HG02840 (cell line): ENCODE results near the gene ANKRD44.

Experiments used
- ATAC-seq: cut with Tn5 transposase; IDR thresholded peaks from one replicate; pipeline ENCODE4 v1.9.1; 2021; ENCODE audit warnings: mild to moderate bottlenecking, moderate library complexity, moderate number of reproducible peaks; ENCODE audit not compliant: unreplicated experiment, low FRiP score

The ANKRD44 gene

DNA sequence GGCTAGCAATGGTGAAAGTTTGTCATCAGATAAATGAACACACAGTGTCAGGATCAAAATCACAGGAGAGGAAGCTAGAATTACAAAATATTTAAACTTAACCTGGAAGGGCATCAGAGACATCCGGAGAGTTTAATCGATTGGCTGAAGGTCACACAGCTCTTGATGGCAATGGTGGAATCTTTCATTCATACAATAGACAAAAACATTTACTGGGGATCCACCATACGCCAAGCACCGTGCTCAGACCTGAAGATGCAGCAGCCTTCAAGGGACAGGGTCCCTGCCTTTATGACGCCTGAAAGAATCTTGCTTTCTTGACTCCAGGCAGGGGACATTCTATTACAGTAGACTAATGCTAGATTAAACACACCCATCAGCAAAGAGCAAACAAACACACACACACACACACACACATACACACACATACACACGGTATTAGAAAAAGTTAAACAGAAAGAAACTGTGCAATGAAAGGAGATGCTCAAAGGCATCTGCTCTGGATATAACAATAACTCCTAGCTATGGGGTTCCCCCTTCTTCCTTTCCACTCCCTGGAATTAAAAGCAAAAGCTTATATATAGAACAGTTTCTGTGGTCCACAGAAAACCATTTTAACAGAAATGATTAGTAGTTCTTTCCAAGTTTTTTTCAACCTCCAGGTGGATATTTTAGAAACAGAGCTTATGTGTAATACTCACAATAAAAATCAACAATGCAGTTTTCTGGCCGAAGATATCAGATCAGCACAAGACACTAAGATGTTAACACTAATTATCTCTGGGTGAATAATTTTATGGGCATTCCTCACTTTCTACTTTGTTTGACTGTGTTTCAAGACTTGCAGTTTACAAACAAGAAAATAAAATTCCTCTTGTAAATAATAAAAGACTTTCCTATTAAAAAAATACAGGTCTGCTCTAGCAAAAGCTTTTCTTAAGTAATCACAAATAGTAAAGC lies 151.7 kb downstream of the ANKRD44 start:
- ATAC-seq = no peak

DNA sequence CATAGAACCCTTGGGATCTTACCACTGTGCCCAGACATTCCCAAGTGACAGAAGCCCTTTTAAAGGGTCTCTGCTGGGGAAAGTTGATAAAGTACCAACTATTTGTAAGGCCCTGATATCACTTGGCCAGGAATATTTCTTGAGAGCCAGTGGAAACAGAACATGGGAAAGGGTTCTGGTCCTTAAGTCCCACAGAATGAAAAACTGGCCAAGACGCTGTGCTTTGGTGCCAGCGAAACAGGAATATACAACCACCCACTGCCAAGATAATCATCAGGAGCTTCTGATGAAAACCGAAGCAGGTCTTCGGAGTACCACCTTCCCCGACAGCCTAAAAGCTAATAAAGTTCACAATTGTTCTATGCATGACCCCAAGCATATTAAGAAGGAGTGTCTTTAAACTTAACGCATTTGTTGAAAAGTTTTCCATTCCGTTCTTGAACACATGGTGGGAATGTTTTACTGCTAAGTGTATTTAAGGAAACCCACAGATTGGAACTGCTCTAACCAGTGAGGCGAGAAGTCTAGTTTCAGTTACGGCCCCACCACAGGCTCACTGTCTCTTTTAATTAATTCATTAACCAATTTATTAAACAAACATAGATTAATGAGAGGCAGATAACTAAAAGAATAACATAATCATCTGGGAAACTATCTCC lies 152.6 kb downstream of the ANKRD44 start:
- ATAC-seq = no peak

DNA sequence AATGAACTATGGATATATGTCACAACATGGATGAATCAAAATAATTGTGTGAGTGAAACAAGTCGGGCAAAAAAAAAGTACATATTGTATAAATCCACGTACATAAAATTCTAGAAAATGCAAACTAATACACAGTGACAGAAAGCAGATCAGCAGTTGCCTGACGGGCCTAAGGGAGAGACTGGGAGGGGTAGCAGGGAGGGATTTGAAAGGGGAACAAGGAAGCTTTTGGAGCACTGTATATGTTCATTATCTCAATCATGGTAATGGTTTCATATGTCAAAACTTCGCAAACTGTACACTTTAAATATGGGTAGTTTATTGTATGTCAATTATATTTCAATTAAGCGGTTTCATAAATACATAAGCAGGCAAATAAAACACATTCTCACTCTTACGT lies 153.8 kb downstream of the ANKRD44 start:
- ATAC-seq = no peak

DNA sequence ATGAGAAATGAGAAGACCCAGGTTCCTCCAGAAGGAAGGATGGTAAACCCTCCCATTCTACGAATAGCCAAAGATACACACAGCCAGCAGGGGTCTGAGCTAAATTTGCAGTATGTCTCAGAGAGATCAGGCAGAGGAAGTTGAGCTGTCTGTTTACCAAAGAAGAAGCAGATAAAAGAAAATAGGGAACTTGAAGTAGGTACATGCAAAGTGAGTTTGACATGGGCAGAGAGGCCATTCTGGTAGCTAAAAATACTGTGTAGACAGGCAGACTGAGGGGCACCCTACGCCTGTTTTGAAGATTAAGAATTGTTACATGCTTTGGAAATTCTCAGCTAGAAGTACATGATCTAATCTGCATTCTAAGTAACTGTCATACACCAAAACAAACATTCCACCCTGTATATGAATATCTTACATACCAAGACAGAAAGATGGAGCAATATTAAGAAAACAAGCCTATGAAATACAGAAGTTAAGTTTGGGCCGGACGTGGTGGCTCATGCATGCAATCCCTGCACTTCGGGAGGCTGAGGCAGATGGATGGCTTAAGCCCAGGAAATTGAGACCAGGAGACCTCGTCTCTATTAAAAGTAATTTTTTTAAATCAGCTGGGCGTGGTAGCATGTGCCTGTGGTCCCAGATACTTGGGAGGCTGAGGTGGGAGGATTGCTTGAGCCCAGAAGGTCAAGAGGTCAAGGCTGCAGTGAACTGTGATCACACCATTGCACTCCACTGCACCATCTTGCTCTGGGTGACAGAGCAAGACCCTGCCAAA lies 157.9 kb downstream of the ANKRD44 start:
- ATAC-seq = peak; percentile 74

DNA sequence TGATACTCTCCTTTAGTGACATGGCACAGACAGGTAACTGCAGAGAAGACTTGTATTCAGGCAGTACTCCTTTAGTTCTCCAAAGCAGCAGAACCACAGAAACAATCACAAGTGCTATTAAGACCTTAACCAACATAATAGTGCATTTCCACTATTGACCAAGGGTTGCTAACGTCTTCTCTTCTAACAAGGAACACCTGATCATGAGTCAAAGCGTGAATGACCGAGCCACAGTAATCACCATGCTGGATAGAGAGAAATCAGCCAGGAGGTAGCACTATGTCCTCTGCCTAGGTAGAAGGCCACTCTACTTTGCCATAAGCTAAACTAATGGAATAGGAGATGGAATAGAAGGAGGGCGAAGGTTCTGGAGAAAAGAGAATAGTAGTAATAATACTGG lies 161.0 kb downstream of the ANKRD44 start:
- no peak for ATAC-seq

DNA sequence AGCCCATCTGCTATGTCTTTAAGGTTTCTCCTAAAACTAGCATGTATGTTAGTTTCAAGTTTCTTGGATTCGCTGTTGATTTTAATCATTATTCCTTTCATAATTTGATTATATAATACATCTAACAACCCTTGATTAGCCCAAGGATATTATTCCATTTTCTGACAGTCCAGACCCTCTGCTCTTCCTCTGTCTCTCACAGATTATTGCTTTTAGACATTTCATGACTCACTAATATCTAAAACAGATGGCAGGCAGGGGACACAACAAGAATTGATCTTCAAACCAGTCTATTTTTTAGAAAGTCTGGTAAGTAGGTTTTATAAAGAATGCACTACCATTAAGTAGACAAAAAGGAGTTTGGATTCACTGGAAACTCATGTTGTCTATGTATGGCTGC lies 162.2 kb downstream of the ANKRD44 start:
- no peak for ATAC-seq

DNA sequence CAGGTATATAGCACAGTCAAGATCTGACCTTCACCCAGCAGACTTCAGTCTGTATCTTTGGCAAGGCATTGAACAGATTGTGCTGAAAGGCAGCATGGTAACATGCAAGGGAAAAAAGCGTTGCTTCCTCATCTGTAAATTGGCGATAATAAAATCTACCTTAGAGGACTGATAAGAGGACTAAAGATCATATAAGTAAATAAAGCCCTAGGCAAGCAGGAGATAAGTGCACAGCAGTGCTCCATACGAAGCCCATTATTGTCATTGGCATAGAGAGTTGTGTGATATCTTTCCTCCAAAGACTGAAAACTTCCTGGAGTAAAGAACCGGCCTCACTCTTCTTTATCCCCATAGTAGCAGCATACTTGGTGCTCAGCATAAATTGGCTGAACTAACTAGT lies 162.6 kb downstream of the ANKRD44 start:
- no peak for ATAC-seq

DNA sequence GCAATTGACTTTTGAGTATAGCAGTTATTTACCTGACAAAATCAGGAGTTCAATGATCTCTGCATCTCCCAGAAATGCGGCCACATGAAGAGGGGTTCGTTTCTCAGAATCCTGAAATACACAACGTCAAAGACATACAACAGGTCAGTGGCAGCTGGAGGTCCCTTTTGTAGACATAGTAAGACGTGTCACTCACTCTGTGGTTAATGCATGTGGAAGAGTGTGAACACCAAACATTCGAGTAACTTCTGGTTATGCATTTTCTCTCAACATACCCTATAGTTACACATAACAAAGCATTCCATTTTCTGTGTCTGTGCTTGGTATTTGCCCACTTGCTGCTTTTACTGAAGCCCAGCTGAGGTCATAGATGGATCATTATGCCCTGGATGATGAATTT lies 163.6 kb downstream of the ANKRD44 start:
- no peak for ATAC-seq

DNA sequence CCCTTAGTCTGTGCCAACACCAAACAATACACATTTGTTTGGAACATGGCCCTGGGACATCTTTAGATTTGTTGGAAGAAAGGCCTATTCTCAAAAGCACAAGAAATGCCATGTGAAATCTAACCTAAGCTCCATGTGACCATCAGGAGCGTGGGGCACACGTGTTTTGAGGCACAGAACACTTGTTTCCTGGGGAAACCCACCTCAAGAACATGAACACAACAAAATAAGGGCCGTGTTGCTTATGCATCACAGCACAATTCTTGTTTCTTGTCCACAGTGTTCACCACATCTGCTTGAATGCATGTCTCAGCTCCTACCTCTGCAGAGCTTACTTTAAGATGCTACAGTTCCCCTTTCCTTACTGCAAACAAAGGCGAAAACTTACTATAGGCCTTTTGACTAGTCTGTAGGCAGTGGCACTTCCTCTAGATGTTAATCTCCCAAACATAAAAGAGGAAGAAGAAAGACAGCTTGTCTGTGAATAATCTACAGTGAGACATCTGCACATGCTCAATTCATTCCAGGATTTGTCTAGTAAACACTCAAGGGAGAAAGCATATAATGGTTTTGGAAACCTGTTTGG lies 165.0 kb downstream of the ANKRD44 start:
- ATAC-seq = peak; percentile 93

DNA sequence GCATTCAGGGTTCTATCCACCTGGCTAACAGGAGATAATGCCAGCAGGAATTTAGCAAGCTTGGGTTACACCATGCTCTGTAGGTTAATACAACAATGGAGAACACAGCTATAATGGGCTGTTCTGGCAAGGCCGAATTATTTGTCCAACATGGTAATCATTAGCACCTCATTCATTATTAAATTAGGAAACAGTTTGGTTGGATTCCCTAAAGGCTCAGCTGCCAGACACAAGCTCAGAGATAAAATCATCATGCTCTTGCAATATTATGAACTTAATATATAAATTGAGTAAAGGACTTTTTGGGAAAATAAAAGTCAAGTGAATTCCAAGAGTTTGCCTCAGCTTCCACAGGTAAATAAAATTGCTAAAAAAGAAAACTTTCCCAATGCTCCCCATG lies 166.4 kb downstream of the ANKRD44 start:
- ATAC-seq = no peak

DNA sequence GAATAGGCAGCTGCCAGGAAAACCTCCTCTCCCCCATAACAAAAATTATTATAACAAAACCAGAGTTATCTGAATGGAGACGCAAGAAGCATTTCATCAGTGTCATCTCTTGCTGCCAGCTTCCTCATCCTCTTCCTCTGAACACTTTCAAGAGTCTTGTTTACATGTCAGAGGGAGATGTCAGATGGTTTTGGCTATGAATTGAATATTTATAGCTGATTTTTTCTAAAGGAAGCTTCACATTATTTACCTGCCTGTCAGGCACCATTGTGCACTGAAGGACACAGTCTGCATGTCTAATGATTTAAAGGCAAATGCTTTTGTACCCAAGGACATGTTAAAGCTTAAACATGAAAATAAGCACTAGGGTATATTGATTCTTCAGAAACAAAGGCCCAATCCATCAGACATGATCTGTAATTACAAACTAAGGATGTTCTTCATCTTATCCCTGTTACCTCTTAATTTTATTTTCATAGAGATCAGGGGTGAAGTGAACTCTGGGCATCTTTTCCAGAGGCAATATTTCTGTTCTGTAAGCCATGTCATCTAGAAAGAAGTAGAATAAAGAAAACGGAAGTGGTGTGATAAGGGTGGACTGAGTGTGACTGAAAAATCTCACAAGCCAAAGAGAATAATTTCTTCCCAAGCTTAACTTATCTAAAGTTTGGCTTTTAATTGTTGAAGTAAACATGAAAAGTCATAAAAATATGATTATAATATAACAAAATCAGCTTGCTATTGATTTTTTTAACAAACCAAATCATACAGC lies 168.7 kb downstream of the ANKRD44 start:
- no peak for ATAC-seq

DNA sequence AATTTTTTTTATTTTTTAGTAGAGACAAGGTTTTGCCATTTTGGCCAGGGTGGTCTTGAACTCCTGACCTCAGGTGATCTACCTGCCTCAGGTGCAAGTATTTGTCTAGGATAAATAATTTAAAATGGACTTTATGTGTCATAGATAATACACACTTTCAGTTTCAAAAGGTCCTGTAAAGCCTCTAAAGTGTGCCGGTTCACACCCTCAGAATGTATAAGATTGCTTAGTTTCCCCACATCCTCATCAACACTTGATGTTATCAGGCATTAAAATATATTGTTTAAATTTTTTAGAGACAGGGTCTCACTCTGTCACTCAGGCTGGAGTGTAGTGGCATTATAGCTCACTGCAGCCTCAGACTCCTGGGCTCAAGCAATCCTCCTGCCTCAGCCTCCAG lies 170.5 kb downstream of the ANKRD44 start:
- no peak for ATAC-seq

DNA sequence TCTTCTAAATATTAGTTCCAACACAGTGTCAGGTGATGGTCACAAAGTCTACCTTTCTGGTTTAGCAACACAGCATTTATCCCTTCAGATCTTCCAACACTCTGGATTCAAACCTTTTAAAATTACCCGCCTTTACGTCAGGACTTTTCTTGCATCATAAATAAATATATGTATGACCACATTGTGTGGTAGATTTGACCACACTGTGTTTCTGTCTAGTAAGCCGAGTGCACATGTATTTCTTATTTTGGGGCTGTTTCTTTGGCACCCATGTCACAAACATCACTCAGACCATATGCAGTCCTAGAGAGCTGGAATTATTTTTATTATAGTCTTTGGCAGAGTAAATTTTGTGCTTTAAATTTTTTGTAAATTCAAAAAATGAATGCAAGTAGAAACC lies 172.1 kb downstream of the ANKRD44 start:
- no peak for ATAC-seq

DNA sequence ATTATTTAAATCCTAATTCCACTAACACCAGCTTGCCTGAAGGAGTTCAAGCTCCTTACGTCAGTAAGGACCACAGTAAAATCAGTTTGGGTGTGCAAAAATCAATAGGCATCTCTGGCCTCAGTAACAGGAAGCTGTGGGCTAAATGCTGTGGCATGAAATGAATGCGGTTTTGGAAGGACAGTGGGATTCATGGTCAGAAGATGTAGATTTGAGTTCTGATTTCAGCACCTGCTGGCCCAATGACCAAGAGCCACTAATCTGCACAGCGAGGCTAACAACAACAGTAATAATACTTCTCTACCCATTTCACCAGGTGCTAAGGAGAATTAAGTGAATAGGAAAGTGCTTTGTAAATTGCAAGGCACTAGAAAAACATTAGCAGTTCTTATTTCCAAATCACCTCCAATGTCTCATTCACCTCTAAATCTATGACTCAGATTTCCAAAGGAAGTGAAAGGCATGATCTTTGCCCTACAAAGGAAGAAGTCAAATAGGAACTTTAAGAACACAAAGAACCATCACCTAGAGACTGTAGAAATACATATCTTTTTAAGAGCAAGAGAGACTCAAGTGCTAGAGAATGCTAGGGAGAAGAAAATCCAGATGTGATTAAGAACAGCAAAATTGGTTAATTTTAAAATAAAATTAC lies 172.6 kb downstream of the ANKRD44 start:
- ATAC-seq = no peak

DNA sequence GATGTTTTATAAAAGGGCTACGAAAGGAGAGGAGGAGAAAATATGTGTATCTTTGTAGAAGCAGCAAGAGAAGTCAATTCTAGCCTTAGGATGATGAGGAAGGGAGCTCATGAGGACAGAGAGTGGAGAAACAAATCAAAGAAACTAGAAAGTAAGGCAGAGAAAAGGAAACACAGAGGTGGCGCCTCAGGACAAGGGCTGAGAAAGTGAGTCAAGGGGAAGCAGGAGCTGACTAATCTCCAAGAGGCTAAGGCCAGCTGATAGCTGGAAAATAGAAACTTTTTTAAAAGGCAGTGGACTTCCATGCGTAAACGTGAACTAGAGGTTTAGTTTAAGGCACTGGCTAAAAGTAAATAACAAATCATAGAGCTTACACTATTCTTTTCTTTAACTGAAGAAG lies 173.3 kb downstream of the ANKRD44 start:
- ATAC-seq = no peak

DNA sequence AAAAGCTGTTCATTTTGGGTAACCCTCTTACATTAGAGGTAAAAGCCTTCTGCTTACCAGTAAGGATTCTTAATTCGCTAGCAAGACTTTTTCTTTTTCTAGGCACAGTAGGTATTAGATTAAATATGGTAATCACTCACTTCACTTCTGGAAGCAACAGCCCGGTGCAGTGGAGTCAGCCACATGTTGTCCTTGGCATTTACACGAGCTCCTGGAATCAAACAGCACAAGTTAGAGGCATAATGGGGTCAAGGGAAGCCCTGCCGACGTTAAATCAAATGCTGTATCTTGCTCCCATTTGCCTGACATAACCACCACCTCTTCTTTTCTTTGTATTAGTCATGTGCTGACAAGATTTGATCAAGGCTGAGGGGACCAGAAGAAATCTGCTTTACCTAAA lies 174.1 kb downstream of the ANKRD44 start:
- ATAC-seq = no peak

DNA sequence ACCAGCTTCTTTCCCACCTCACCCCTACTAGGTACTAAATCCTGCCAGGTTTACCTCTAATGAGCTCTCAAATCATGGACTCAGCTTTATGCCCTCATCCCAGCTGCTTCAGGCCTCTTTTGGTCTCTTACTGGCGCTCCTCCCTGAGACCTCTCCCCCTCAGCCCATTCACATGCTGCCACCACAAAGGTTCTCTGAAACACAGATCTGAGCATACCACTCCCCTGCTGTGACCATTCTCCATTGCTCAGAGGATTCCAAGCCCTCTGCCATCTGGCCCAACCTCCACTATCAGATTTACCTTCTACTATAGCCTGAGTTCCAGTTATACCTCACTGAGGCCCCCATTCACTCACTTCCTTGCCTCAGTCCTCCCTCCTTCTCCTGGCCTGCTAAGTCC lies 174.8 kb downstream of the ANKRD44 start:
- ATAC-seq = no peak

DNA sequence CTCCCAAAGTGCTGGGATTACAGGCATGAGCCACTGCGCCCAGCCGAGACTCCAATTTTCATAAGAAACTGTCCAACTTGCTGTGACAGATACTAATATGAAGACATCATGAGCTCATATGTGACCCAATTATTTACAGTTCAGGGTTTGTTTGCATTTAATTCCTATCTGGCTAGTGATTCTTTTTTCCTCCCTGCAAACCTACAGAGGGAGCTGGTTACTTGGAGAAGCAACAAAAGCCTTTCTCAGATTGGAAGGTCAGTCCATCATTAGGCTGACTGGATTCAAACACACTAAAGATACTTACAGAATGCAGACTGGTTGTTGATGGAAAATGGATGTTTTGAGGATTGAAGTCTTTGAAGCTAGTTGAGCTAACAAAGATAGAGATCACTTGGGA lies 176.4 kb downstream of the ANKRD44 start:
- ATAC-seq = no peak

DNA sequence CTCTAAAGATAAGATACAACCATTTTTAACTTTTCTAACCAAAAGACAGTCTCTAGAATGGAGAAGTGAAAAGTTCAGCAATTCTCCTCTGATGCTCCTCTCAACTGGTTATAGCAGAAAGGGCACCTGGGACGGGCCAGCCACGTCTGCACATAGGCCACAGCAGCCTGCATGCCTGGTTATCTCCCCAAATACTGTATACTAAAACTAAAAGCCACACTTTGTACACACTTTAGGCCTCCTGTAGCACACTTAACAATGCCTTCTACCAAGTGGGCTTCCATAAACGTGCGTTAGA lies 179.1 kb downstream of the ANKRD44 start:
- ATAC-seq = peak; percentile 60

DNA sequence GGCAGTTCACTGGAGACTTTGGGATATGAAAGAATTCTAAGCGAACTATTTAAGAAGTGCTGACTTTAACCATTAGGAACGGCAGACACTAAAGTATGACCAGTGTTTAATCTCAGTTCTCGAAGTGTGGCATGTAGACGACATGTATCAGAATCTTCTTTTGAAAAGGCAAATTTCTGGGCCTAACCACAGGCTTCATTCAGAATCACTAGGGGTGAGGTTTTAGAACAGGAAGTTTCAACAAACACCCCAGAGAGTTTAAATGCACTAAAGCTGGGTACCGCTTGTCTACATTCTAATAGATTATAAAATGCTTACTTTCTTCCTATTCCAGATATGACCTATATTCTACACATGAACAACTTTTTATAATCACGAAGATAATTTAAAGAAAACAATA lies 180.3 kb downstream of the ANKRD44 start:
- ATAC-seq = peak; percentile 78
